ENCODE results near the gene PRSS53. TPM values are rescaled to one million over a fixed set of nuclear protein-coding genes. Genes with fewer than 3 reads are reported as not detected.

The PRSS53 gene
- total and polyA plus RNA-seq, 4 donors: 0.51 to 14.5 (median 3.0) TPM

DNA sequence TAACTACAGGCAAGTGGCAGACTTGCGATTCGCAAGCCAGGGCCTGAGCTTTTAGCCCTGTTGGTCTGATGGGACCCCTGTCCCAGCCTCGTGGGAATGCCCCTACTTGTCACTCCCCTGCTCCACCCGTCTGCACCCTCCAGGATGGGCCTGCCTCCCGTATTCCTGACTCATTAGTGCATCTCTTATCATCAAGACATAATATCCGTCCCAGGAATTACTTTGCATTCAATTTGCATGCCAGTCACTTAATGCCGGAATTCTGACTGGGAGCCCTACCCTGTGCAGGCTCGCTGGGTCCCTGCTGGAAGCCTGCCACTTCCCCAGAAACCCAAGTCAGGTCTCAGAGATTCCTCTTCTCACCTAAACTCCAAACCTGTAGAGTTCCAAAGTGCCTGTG lies 3.3 kb downstream of the PRSS53 start:
- 90% methylated on average over 8 of the region's 8 CpGs for WGBS
- H3K4me1 ChIP-seq (ENCODE audit: control insufficient read depth in 4 of 4, insufficient read depth in 4 of 4, low read length in 3 of 4): no peaks in the 10 kb centered on the region
- H3K4me3 ChIP-seq (ENCODE audit: low read depth in 1 of 3, low read length in 3 of 3): no peak overlapping the region
- H3K36me3 ChIP-seq (ENCODE audit: control insufficient read depth in 4 of 4, insufficient read depth in 3 of 4, low read depth in 1 of 4, low read length in 3 of 4): peaks cover 7 to 50% (median 28%) of the 10 kb centered on the region in 4 donors
- no peak for DNase-seq (ENCODE audit: low spot score)
- H3K9me3 ChIP-seq (ENCODE audit: control insufficient read depth in 4 of 4, low read length in 3 of 4): no peaks in the 10 kb centered on the region
- TF ChIP-seq JUND (IDR thresholded peaks at IDR 0.05): no peak
- TF ChIP-seq EGR1 (IDR thresholded peaks at IDR 0.05; ENCODE audit: low read depth in 2 of 2): no peak
- TF ChIP-seq FOXA2 (IDR thresholded peaks at IDR 0.05): no peak
- TF ChIP-seq TAF1 (conservative IDR thresholded peaks at IDR 0.05): no peak
- no peak for TF ChIP-seq RAD21 (IDR thresholded peaks at IDR 0.05)
- TF ChIP-seq YY1 (IDR thresholded peaks at IDR 0.05): no peak
- no peak for TF ChIP-seq HNF4A (conservative IDR thresholded peaks at IDR 0.05)
- TF ChIP-seq, protein P1, sequence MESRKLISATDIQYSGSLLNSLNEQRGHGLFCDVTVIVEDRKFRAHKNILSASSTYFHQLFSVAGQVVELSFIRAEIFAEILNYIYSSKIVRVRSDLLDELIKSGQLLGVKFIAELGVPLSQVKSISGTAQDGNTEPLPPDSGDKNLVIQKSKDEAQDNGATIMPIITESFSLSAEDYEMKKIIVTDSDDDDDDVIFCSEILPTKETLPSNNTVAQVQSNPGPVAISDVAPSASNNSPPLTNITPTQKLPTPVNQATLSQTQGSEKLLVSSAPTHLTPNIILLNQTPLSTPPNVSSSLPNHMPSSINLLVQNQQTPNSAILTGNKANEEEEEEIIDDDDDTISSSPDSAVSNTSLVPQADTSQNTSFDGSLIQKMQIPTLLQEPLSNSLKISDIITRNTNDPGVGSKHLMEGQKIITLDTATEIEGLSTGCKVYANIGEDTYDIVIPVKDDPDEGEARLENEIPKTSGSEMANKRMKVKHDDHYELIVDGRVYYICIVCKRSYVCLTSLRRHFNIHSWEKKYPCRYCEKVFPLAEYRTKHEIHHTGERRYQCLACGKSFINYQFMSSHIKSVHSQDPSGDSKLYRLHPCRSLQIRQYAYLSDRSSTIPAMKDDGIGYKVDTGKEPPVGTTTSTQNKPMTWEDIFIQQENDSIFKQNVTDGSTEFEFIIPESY (IDR thresholded peaks at IDR 0.05): no peak
- TF ChIP-seq, protein P2, sequence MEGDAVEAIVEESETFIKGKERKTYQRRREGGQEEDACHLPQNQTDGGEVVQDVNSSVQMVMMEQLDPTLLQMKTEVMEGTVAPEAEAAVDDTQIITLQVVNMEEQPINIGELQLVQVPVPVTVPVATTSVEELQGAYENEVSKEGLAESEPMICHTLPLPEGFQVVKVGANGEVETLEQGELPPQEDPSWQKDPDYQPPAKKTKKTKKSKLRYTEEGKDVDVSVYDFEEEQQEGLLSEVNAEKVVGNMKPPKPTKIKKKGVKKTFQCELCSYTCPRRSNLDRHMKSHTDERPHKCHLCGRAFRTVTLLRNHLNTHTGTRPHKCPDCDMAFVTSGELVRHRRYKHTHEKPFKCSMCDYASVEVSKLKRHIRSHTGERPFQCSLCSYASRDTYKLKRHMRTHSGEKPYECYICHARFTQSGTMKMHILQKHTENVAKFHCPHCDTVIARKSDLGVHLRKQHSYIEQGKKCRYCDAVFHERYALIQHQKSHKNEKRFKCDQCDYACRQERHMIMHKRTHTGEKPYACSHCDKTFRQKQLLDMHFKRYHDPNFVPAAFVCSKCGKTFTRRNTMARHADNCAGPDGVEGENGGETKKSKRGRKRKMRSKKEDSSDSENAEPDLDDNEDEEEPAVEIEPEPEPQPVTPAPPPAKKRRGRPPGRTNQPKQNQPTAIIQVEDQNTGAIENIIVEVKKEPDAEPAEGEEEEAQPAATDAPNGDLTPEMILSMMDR (IDR thresholded peaks at IDR 0.05; ENCODE audit: low read depth, low read length, missing input control): no peak
- TF ChIP-seq FOXA1 (IDR thresholded peaks at IDR 0.05): no peak
- no peak for TF ChIP-seq GABPA (IDR thresholded peaks at IDR 0.05 in 1 of 2, conservative IDR thresholded peaks at IDR 0.05 in 1 of 2)
- TF ChIP-seq HNF4G (IDR thresholded peaks at IDR 0.05): no peak
- no peak for TF ChIP-seq SP1 (IDR thresholded peaks at IDR 0.05)
- TF ChIP-seq, protein P3, sequence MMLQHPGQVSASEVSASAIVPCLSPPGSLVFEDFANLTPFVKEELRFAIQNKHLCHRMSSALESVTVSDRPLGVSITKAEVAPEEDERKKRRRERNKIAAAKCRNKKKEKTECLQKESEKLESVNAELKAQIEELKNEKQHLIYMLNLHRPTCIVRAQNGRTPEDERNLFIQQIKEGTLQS (IDR thresholded peaks at IDR 0.05): no peak
- H3K27me3 ChIP-seq (ENCODE audit: control insufficient read depth in 4 of 4, insufficient read depth in 4 of 4, low read length in 3 of 4): no peaks in the 10 kb centered on the region
- H3K9ac ChIP-seq (ENCODE audit: low read depth in 1 of 2, low read length in 2 of 2): no peak overlapping the region
- no peak overlapping the region for H3K27ac ChIP-seq (ENCODE audit: low read depth in 1 of 2, low read length in 2 of 2)

DNA sequence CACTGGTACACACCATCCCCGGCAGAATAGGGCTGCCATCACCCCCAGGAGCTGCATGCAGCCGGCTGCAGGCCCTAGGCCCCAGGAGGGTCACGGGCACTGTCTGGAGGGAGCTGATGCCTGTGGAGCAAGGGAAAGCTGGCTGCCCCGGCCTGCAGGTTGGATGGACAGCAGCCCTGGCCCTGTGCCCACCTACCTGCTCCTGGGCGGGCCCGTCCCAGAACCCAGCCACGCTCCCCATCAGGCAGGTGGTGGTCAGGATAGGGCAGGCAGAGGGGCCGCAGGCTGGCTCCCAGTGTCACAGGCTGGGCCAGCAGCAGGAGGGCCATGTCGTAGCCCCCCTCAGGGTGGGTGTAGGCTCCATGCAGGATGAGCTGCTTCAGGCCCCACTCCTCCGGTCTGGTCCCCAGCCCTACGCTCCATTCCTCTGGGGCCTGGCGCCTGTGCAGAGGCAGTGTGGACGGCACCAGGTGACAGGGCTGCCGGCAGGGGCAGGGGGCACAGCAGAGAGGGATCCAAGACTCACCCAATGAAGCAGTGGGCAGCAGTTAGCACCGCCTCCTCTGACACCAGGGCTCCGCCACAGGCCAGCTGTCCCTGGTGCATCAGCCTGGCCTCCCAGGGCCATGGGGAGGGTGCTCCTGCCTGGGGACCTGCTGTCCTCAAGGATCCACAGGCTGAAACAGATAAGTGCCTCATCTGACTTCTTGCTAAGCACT lies 4.0 kb downstream of the PRSS53 start:
- no peaks in the 10 kb centered on the region for H3K27me3 ChIP-seq (ENCODE audit: control insufficient read depth in 4 of 4, insufficient read depth in 4 of 4, low read length in 3 of 4)
- 92% methylated on average over 16 of the region's 16 CpGs for WGBS
- no peak overlapping the region for H3K27ac ChIP-seq (ENCODE audit: low read depth in 1 of 2, low read length in 2 of 2)
- H3K36me3 ChIP-seq (ENCODE audit: control insufficient read depth in 4 of 4, insufficient read depth in 3 of 4, low read depth in 1 of 4, low read length in 3 of 4): peaks cover 5 to 49% (median 28%) of the 10 kb centered on the region in 4 donors
- no peaks in the 10 kb centered on the region for H3K9me3 ChIP-seq (ENCODE audit: control insufficient read depth in 4 of 4, low read length in 3 of 4)
- DNase-seq (ENCODE audit: low spot score): no peak
- TF ChIP-seq JUND (IDR thresholded peaks at IDR 0.05) (no peak), EGR1 (IDR thresholded peaks at IDR 0.05; ENCODE audit: low read depth in 2 of 2) (no peak), RXRA (IDR thresholded peaks at IDR 0.05) (no peak), HNF4A (conservative IDR thresholded peaks at IDR 0.05) (no peak), FOXA2 (IDR thresholded peaks at IDR 0.05) (no peak), GABPA (IDR thresholded peaks at IDR 0.05 in 1 of 2, conservative IDR thresholded peaks at IDR 0.05 in 1 of 2) (no peak), YY1 (IDR thresholded peaks at IDR 0.05) (no peak), NR2F2 (IDR thresholded peaks at IDR 0.05) (no peak), SP1 (IDR thresholded peaks at IDR 0.05) (no peak), RAD21 (IDR thresholded peaks at IDR 0.05) (no peak)
- TF ChIP-seq, protein P4, sequence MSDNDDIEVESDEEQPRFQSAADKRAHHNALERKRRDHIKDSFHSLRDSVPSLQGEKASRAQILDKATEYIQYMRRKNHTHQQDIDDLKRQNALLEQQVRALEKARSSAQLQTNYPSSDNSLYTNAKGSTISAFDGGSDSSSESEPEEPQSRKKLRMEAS (IDR thresholded peaks at IDR 0.05): no peak
- TF ChIP-seq, protein P1 (IDR thresholded peaks at IDR 0.05): no peak
- TF ChIP-seq, protein P5, sequence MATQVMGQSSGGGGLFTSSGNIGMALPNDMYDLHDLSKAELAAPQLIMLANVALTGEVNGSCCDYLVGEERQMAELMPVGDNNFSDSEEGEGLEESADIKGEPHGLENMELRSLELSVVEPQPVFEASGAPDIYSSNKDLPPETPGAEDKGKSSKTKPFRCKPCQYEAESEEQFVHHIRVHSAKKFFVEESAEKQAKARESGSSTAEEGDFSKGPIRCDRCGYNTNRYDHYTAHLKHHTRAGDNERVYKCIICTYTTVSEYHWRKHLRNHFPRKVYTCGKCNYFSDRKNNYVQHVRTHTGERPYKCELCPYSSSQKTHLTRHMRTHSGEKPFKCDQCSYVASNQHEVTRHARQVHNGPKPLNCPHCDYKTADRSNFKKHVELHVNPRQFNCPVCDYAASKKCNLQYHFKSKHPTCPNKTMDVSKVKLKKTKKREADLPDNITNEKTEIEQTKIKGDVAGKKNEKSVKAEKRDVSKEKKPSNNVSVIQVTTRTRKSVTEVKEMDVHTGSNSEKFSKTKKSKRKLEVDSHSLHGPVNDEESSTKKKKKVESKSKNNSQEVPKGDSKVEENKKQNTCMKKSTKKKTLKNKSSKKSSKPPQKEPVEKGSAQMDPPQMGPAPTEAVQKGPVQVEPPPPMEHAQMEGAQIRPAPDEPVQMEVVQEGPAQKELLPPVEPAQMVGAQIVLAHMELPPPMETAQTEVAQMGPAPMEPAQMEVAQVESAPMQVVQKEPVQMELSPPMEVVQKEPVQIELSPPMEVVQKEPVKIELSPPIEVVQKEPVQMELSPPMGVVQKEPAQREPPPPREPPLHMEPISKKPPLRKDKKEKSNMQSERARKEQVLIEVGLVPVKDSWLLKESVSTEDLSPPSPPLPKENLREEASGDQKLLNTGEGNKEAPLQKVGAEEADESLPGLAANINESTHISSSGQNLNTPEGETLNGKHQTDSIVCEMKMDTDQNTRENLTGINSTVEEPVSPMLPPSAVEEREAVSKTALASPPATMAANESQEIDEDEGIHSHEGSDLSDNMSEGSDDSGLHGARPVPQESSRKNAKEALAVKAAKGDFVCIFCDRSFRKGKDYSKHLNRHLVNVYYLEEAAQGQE (IDR thresholded peaks at IDR 0.05): no peak
- H3K4me3 ChIP-seq (ENCODE audit: low read depth in 1 of 3, low read length in 3 of 3): no peak overlapping the region
- no peak overlapping the region for H3K9ac ChIP-seq (ENCODE audit: low read depth in 1 of 2, low read length in 2 of 2)
- H3K4me1 ChIP-seq (ENCODE audit: control insufficient read depth in 4 of 4, insufficient read depth in 4 of 4, low read length in 3 of 4): no peaks in the 10 kb centered on the region

All from liver (tissue), 9 donors.